Measurements from ENCODE around the gene DOK6. TPM values are rescaled to one million over a fixed set of nuclear protein-coding genes. Genes with fewer than 3 reads are reported as not detected.

The DOK6 gene
- total and polyA plus RNA-seq, 9 of the 15 experiments (the other 6 are each of a cell fraction or from before 2014, with no cell fraction given), result not detected

- intact Hi-C loops (cut with micrococcal nuclease), result no loop called here
- ChIA-PET CTCF (ENCODE audit: low intra/inter-chr PET ratio) (no interaction called here), POLR2A (no interaction called here)
- no peaks in the 10 kb centered on the region for H3K9me1 ChIP-seq (ENCODE audit: control insufficient read depth, insufficient read depth, low read length)
- H3K79me2 ChIP-seq (ENCODE audit: control insufficient read depth, insufficient read depth, low read length), result no peaks in the 10 kb centered on the region
- FAIRE-seq (no peak), ATAC-seq (no peak), DNase-seq (ENCODE audit: extremely low read depth in 1 of 4, low spot score in 3 of 4) (no peak)
- no peak overlapping the region for H3K9ac ChIP-seq (ENCODE audit: insufficient read depth in 1 of 2, low read depth in 2 of 2, low read length in 2 of 2)
- 18% methylated on average over 3 of the region's 4 CpGs for WGBS (ENCODE audit: insufficient coverage, low coverage, missing lambda C conversion rate)
- no peaks in the 10 kb centered on the region for H4K20me1 ChIP-seq (replicated peaks; ENCODE audit: control insufficient read depth, insufficient read depth, low read length)
- H3K4me1 ChIP-seq (replicated peaks in 1 of 2; ENCODE audit: control insufficient read depth in 2 of 2, insufficient read depth in 2 of 2, low read length in 2 of 2), result no peaks in the 10 kb centered on the region
- no peak overlapping the region for H2AFZ ChIP-seq (ENCODE audit: low read depth, low read length)
- H3K4me2 ChIP-seq (ENCODE audit: insufficient read depth, low read length), result no peak overlapping the region
- no peak for TF ChIP-seq KLF16 (IDR thresholded peaks at IDR 0.05)
- TF ChIP-seq EZH2 (IDR thresholded peaks at IDR 0.05; ENCODE audit: borderline replicate concordance, low read depth, low read length), result no peak
- TF ChIP-seq LEF1 (IDR thresholded peaks at IDR 0.05), result no peak
- TF ChIP-seq ESRRB (CRISPR knock-in tag; IDR thresholded peaks at IDR 0.05; ENCODE audit: borderline replicate concordance), result no peak
- TF ChIP-seq BRD9 (IDR thresholded peaks at IDR 0.05; ENCODE audit: low read depth, partially characterized antibody), result no peak
- no peak for TF ChIP-seq KAT7 (CRISPR knock-in tag; IDR thresholded peaks at IDR 0.05; ENCODE audit: borderline replicate concordance)
- no peak for TF ChIP-seq ZHX1 (conservative IDR thresholded peaks at IDR 0.05; ENCODE audit: low read length)
- TF ChIP-seq ZNF644 (tag; IDR thresholded peaks at IDR 0.05; ENCODE audit: low read depth), result no peak
- TF ChIP-seq NONO (IDR thresholded peaks at IDR 0.05; ENCODE audit: low read depth in 2 of 2, low read length in 1 of 2), result no peak
- no peak for TF ChIP-seq CREM (IDR thresholded peaks at IDR 0.05; ENCODE audit: low read depth)
- TF ChIP-seq, protein P1, sequence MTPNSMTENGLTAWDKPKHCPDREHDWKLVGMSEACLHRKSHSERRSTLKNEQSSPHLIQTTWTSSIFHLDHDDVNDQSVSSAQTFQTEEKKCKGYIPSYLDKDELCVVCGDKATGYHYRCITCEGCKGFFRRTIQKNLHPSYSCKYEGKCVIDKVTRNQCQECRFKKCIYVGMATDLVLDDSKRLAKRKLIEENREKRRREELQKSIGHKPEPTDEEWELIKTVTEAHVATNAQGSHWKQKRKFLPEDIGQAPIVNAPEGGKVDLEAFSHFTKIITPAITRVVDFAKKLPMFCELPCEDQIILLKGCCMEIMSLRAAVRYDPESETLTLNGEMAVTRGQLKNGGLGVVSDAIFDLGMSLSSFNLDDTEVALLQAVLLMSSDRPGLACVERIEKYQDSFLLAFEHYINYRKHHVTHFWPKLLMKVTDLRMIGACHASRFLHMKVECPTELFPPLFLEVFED (CRISPR knock-in tag; conservative IDR thresholded peaks at IDR 0.05), result no peak
- no peak for TF ChIP-seq AFF1 (IDR thresholded peaks at IDR 0.05; ENCODE audit: low read depth in 1 of 2, partially characterized antibody in 2 of 2)
- TF ChIP-seq IRF1 (CRISPR knock-in tag; IDR thresholded peaks at IDR 0.05; ENCODE audit: borderline replicate concordance), result no peak
- no peaks in the 10 kb centered on the region for H3K36me3 ChIP-seq (ENCODE audit: control insufficient read depth, insufficient read depth, low read length)
- no peaks in the 10 kb centered on the region for H3K27me3 ChIP-seq (ENCODE audit: control insufficient read depth in 2 of 2, insufficient read depth in 2 of 2, low read length in 2 of 2)
- H3K9me3 ChIP-seq (replicated peaks; ENCODE audit: control insufficient read depth, insufficient read depth, low read depth, low read length), result no peaks in the 10 kb centered on the region
- H3K27ac ChIP-seq (ENCODE audit: extremely low read depth, low read depth, low read length), result no peak overlapping the region
- in situ Hi-C loops (cut with MboI), result no loop called here
- no peak overlapping the region for H3K4me3 ChIP-seq
- no TSS peak for BruUV-seq (replicated peaks)
Measured at GRCh38 chr18:69626643-69627242, 226.1 kb downstream of the DOK6 start.
